Uterus (tissue), 2 donors: ENCODE results near the gene SCGB1D2.

Experiments used
- POLR2A ChIP-seq, 2 donors: fragments of 450-650 bp; IDR thresholded peaks; one replicate each; pipeline ENCODE4 v1.6.1; 2016; ENCODE audit warnings: antibody characterized with exemption in 2 of 2, mild to moderate bottlenecking in 1 of 2, moderate library complexity in 1 of 2
- TF ChIP-seq, protein P1 (sequence below), 4 experiments: fragments of 200-600 bp in 2 of 4; fragments of 450-650 bp in 2 of 4; sonication (generic) in 2 of 4; IDR thresholded peaks; one replicate each; pipeline ENCODE4 v1.5.1; 2016 to 2019; ENCODE audit warnings: antibody characterized with exemption in 4 of 4, mild to moderate bottlenecking in 2 of 4, moderate library complexity in 1 of 4

DNA sequence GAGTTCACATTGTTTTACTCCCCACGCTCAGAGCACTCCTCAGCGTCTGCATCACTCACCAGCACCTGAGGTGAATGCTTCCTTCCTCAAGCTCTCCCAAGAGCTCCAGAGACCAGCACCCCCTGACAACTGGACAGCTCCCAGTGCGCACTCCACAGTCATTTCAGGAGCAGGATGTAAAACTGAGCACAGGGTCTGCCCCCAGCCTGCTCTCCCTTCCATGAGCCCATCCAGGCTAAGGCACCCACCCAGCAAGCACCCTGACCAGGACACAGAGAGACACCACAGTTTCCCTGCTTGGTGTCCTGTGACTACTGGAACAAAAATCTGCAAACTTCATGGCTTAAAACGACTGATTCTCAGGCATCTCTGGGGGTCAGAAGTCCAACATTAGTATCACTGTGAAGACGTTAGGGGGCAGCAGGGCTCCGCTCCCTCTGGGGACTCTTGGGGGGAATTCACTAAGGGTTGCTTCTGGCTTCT is 3.3 kb downstream of the SCGB1D2 start:
- TF ChIP-seq, protein P1, sequence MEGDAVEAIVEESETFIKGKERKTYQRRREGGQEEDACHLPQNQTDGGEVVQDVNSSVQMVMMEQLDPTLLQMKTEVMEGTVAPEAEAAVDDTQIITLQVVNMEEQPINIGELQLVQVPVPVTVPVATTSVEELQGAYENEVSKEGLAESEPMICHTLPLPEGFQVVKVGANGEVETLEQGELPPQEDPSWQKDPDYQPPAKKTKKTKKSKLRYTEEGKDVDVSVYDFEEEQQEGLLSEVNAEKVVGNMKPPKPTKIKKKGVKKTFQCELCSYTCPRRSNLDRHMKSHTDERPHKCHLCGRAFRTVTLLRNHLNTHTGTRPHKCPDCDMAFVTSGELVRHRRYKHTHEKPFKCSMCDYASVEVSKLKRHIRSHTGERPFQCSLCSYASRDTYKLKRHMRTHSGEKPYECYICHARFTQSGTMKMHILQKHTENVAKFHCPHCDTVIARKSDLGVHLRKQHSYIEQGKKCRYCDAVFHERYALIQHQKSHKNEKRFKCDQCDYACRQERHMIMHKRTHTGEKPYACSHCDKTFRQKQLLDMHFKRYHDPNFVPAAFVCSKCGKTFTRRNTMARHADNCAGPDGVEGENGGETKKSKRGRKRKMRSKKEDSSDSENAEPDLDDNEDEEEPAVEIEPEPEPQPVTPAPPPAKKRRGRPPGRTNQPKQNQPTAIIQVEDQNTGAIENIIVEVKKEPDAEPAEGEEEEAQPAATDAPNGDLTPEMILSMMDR (IDR thresholded peaks at IDR 0.05), result no peak
- no peak for TF ChIP-seq POLR2A (IDR thresholded peaks at IDR 0.05)
